DMS114 treated with DMSO at 0.1 percent for 48 hours (cell line): Measurements from ENCODE around the gene LRRC3.

Experiments
- DNase-seq: peaks from one replicate; lab custom pipeline; 2025; ENCODE audit not compliant: unreplicated experiment; lab: John Stamatoyannopoulos, UW

Gene LRRC3

GRCh38 chr21:44423941-44424607, 31.2 kb upstream of the LRRC3 start:
- DNase-seq: no peak

GRCh38 chr21:44424608-44425306, 30.6 kb upstream of the LRRC3 start:
- no peak for DNase-seq

- no peak for DNase-seq
Measured at GRCh38 chr21:44425307-44425894, 29.9 kb upstream of the LRRC3 start.

- no peak for DNase-seq
Measured at GRCh38 chr21:44425895-44426662, 29.2 kb upstream of the LRRC3 start.

- DNase-seq: no peak
Measured at GRCh38 chr21:44426663-44427191, 28.6 kb upstream of the LRRC3 start.

- DNase-seq: no peak
Measured at GRCh38 chr21:44427241-44428120, 27.8 kb upstream of the LRRC3 start.

- peak; percentile 13 for DNase-seq
Measured at GRCh38 chr21:44428281-44428960, 26.9 kb upstream of the LRRC3 start.

- DNase-seq: no peak
Measured at GRCh38 chr21:44429894-44430293, 25.4 kb upstream of the LRRC3 start.

GRCh38 chr21:44431300-44431699, 24.0 kb upstream of the LRRC3 start:
- no peak for DNase-seq

GRCh38 chr21:44432841-44433790, 22.2 kb upstream of the LRRC3 start:
- no peak for DNase-seq

GRCh38 chr21:44433791-44434567, 21.3 kb upstream of the LRRC3 start:
- DNase-seq: no peak

- no peak for DNase-seq
Measured at GRCh38 chr21:44434568-44434925, 20.8 kb upstream of the LRRC3 start.

- DNase-seq: no peak
Measured at GRCh38 chr21:44434936-44435635, 20.2 kb upstream of the LRRC3 start.

- no peak for DNase-seq
Measured at GRCh38 chr21:44436111-44436611, 19.1 kb upstream of the LRRC3 start.

GRCh38 chr21:44436958-44437357, 18.4 kb upstream of the LRRC3 start:
- DNase-seq: no peak

- DNase-seq: no peak
Measured at GRCh38 chr21:44437371-44437695, 18.0 kb upstream of the LRRC3 start.

- no peak for DNase-seq
Measured at GRCh38 chr21:44437696-44438431, 17.4 kb upstream of the LRRC3 start.
